SK-N-SH (cell line): ENCODE data around the gene DBNDD2.

Source experiments
- TF ChIP-seq, protein P1 (sequence below): fragments of 200-600 bp; sonication (generic); IDR thresholded peaks from 2 replicates; pipeline ENCODE4 v1.6.1; 2017; ENCODE audit warnings: antibody characterized with exemption, mild to moderate bottlenecking, moderate library complexity
- TF ChIP-seq, protein P2 (sequence below): IDR thresholded peaks from 2 replicates; pipeline ENCODE4 v1.6.1; 2012; ENCODE audit warnings: mild to moderate bottlenecking, low read depth, low read length, moderate library complexity
- TF ChIP-seq, protein P3 (sequence below): IDR thresholded peaks from 2 replicates; pipeline ENCODE4 v1.4.0; 2012; ENCODE audit warnings: low read depth, borderline replicate concordance

DNA sequence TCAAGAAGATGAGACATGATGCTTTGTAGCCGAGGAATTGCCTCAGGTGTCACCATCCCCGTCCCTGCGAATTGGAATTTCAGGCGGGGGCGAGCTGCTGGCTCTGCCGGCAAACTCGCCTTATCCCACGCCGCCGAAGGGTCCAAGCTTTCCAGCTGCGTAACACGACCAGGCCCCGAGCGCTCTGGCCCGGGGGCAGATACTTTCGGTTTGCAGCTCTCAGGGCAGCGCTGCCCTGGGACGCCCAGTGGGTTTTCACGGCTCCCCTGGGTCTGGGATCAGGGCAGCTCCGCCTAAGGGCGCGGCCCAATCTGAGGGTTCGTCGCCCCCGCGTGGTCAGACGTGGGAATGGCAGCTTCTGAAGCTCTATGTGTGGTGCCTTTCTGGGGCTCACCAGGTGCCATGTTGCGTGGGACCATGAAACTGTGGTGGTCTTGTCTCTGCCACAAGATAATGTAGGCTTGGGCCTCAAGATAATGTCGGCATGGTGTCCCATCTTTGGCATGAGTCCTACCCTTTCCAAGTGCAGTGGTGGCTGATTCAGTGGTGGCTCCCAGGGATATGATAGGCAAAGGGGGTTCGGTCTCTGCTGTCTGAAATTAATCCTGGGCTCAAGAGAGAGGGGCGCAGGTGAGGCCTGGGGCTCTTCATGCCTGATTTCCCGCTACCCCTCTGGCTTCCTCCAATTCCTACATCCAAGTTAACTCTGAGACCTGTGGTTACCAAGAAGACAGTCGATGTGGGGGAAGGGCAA is 28.8 kb downstream of the DBNDD2 start:
- TF ChIP-seq, protein P1, sequence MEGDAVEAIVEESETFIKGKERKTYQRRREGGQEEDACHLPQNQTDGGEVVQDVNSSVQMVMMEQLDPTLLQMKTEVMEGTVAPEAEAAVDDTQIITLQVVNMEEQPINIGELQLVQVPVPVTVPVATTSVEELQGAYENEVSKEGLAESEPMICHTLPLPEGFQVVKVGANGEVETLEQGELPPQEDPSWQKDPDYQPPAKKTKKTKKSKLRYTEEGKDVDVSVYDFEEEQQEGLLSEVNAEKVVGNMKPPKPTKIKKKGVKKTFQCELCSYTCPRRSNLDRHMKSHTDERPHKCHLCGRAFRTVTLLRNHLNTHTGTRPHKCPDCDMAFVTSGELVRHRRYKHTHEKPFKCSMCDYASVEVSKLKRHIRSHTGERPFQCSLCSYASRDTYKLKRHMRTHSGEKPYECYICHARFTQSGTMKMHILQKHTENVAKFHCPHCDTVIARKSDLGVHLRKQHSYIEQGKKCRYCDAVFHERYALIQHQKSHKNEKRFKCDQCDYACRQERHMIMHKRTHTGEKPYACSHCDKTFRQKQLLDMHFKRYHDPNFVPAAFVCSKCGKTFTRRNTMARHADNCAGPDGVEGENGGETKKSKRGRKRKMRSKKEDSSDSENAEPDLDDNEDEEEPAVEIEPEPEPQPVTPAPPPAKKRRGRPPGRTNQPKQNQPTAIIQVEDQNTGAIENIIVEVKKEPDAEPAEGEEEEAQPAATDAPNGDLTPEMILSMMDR: peak; percentile 93
- TF ChIP-seq, protein P2, sequence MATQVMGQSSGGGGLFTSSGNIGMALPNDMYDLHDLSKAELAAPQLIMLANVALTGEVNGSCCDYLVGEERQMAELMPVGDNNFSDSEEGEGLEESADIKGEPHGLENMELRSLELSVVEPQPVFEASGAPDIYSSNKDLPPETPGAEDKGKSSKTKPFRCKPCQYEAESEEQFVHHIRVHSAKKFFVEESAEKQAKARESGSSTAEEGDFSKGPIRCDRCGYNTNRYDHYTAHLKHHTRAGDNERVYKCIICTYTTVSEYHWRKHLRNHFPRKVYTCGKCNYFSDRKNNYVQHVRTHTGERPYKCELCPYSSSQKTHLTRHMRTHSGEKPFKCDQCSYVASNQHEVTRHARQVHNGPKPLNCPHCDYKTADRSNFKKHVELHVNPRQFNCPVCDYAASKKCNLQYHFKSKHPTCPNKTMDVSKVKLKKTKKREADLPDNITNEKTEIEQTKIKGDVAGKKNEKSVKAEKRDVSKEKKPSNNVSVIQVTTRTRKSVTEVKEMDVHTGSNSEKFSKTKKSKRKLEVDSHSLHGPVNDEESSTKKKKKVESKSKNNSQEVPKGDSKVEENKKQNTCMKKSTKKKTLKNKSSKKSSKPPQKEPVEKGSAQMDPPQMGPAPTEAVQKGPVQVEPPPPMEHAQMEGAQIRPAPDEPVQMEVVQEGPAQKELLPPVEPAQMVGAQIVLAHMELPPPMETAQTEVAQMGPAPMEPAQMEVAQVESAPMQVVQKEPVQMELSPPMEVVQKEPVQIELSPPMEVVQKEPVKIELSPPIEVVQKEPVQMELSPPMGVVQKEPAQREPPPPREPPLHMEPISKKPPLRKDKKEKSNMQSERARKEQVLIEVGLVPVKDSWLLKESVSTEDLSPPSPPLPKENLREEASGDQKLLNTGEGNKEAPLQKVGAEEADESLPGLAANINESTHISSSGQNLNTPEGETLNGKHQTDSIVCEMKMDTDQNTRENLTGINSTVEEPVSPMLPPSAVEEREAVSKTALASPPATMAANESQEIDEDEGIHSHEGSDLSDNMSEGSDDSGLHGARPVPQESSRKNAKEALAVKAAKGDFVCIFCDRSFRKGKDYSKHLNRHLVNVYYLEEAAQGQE: no peak
- TF ChIP-seq, protein P3, sequence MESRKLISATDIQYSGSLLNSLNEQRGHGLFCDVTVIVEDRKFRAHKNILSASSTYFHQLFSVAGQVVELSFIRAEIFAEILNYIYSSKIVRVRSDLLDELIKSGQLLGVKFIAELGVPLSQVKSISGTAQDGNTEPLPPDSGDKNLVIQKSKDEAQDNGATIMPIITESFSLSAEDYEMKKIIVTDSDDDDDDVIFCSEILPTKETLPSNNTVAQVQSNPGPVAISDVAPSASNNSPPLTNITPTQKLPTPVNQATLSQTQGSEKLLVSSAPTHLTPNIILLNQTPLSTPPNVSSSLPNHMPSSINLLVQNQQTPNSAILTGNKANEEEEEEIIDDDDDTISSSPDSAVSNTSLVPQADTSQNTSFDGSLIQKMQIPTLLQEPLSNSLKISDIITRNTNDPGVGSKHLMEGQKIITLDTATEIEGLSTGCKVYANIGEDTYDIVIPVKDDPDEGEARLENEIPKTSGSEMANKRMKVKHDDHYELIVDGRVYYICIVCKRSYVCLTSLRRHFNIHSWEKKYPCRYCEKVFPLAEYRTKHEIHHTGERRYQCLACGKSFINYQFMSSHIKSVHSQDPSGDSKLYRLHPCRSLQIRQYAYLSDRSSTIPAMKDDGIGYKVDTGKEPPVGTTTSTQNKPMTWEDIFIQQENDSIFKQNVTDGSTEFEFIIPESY: no peak
